GM12865 (cell line): ENCODE results near the gene OR52I1.

ENCODE experiments used
- DNase-seq: peaks from one replicate; pipeline ENCODE4 v3.0.0; 2010; ENCODE audit warnings: low read depth
- H3K4me3 ChIP-seq: 2 replicates; pipeline ENCODE4 v1.5.1; 2011; ENCODE audit warnings: mild to moderate bottlenecking, low read depth, low read length, control low read depth
- TF ChIP-seq, protein P1 (sequence below): IDR thresholded peaks from 2 replicates; pipeline ENCODE4 v1.5.1; 2011; ENCODE audit warnings: low read length, control low read depth, low read depth, inconsistent platforms; ENCODE audit not compliant: insufficient read depth; ENCODE audit errors: missing control alignments

OR52I1 gene

DNA sequence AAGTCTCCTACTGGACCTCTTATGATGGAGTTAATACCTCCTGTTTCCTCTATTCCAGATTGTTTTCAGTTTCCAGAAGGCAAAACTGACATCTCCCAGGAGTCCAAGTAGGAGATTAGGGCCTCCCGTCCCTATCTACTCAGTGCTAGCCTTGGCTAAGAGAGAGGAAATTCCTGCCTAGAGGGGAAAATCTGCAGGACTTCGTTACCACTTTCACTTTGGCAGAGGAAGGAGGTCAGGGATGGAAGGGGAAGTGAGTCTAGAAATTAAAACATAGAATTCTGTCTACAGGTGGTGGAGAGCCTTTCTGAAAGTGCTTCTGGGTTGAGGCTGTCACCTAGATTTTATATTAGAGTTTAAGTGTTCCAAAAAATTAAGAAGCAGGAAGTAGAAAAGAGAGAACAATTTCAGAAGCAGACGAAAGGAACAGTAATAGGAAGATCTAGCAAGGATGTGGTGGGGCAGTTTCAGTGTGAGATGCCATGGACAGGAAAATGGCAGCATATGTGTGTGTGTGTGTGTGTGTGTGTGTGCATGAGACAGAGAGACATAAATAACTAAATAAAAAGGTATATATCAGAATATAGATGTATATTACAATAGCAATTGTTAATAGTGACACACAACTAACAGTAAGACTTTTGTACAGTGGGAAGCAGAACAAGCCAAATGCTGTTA, 16.6 kb downstream of the OR52I1 start:
- DNase-seq, result peak; percentile 57
- TF ChIP-seq, protein P1, sequence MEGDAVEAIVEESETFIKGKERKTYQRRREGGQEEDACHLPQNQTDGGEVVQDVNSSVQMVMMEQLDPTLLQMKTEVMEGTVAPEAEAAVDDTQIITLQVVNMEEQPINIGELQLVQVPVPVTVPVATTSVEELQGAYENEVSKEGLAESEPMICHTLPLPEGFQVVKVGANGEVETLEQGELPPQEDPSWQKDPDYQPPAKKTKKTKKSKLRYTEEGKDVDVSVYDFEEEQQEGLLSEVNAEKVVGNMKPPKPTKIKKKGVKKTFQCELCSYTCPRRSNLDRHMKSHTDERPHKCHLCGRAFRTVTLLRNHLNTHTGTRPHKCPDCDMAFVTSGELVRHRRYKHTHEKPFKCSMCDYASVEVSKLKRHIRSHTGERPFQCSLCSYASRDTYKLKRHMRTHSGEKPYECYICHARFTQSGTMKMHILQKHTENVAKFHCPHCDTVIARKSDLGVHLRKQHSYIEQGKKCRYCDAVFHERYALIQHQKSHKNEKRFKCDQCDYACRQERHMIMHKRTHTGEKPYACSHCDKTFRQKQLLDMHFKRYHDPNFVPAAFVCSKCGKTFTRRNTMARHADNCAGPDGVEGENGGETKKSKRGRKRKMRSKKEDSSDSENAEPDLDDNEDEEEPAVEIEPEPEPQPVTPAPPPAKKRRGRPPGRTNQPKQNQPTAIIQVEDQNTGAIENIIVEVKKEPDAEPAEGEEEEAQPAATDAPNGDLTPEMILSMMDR, result no peak
- no peak overlapping the region; the same call in 1 of the 2 replicates for H3K4me3 ChIP-seq

DNA sequence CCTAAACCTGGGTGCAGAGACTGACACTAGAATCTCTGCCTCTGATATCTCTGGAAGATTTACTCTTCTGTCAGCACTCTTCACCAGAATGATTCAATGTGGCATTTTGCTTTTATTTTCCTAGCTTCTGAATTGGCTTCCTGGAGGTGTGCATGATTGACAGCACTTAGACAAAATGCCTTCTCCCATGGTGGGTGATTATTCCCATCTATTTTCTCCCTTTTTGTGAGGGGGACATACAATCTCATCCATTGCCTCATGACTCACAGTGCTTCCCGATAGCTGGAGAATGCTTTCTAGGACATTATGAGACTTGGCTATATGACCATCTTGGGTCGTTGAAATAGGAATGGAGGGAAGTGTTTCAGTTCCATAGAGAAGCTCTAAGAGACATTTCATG, 18.1 kb downstream of the OR52I1 start:
- TF ChIP-seq, protein P1, result no peak
- no peak overlapping the region for H3K4me3 ChIP-seq
- no peak for DNase-seq

DNA sequence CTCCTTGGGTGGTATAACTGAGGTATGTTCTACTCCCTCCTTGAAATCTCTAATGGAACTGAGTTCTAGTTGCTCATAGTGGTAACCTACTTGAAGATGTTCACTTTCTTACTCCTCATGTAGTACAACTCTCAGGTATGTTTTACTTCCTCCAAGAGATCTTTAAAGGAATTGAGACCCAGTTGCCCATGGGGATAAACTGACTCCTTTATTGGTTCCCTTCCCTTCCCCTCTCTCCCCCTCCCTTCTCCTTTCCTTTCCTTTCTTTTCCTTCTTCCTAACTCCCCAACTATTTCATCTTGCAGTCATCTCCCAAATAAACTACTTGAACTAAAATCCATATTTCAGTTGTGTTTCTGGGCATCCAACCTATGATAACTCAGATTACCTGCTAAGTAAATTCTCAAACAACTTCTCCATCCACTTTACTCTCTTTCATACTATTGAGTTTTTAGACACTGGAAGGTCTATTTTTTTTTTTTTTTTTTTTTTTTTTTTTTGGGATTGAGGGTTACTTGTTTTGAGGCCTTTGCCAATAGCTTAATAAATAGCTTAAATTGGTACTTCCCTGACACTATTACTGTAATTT, 22.1 kb downstream of the OR52I1 start:
- no peak for DNase-seq
- H3K4me3 ChIP-seq, result no peak overlapping the region
- TF ChIP-seq, protein P1, result no peak

DNA sequence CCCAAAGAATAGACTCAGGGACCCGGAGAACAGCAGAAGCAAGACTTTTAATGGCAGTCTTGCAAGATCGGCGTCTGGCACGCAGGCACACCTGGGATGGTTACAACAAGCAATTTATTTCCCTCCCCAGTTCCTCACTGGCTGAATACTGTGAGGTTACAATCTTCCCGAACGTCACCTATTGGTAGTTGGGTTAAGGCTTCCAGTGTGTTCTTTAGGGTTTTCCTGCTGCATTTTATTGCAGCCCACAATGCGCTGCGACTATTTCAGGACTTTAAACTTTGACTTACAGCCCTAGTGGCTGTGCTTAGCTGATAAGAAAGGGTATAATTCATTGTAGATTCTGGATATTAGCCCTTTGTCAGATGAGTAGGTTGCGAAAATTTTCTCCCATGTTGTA, 25.7 kb downstream of the OR52I1 start:
- DNase-seq, result no peak
- TF ChIP-seq, protein P1, result no peak
- no peak overlapping the region for H3K4me3 ChIP-seq

DNA sequence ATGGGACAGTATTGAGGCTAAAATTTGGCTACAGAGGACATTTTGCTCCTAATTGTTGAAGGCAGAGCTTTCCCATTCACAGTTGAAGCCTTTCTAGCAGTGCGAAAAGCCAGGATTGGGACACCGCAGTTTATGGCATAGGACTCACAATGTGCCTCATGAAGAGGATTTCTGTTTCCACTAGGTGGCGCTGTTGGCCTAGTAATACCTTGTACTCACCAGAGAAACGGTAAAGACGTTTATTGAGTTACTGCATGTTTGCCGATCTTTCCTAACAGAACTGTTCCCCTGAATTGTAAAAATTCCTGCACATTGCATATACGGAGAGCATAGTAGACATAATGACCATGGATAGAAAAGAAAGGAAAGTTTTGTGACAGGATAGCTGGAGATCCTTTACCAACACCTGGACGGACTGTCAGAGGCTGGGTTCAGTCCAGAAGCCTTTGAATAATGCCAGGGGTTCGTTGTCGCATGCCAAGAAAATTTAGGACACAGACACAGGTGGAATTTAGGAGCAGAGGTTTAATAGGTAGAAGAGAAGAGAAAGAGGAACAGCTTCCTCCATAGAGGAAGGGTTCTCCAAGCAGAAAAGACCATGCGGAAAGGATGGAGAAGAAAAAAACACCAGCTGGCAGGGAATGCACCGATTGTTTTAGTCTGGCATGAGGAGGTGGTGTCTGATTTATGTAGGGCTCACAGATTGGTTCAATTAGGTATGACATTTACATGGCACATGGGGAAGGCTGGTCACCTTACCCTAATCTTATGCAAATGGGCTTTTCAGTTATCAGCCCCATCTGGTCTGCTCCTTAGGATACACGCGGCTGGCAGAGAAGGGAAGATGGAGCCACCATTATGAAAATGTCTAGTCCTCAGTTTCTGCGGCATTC, 32.6 kb downstream of the OR52I1 start:
- no peak overlapping the region for H3K4me3 ChIP-seq
- DNase-seq, result peak; percentile 77
- TF ChIP-seq, protein P1, result peak; percentile 63

DNA sequence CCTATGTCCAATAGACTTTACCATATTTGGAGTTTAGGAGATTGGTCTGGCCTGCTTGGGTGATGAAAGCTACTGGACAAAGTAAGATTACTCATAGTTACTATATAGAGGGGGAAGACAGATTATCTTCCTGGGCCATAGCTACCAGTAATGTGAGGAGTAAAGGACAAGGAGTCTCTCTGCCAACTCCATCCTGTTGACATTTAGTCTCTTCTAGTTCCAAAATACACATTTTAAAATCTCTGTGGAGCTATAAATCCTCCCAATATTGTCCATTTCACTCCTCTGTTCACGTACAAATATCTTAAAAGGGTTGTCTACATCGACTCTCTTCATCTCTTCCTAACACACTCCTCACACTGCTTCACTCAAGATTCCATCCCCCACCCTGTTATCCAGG, 42.3 kb downstream of the OR52I1 start:
- TF ChIP-seq, protein P1, result no peak
- no peak for DNase-seq

More for the DNA sequence above, 42.3 kb downstream of the OR52I1 start:
- no peak overlapping the region for H3K4me3 ChIP-seq
